Stimulated activated CD8-positive, alpha-beta memory T cell treated with anti-CD3 and anti-CD28 coated beads, Interleukin-12 subunit alpha, Interleukin-12 subunit beta, amount 100 ng/mL, for 4 hours (primary cell): Measurements from ENCODE around the gene PMCH.
"Not testable (repeated sequence)": the region's sequence is repeated elsewhere in the genome, so short reads cannot be mapped to it uniquely, and the experiment has no call there.

Experiments
- DNase-seq: peaks from one replicate; pipeline ENCODE4 v3.0.0-alpha.2; 2020; ENCODE audit warnings: low read depth

PMCH gene

GRCh38 chr12:102197789-102198188, at the start of gene PMCH:
Gene PMCH (minus strand): TSS chr12:102197833. CDS start chr12:102197770, 63 bp downstream.
- no peak for DNase-seq

DNA sequence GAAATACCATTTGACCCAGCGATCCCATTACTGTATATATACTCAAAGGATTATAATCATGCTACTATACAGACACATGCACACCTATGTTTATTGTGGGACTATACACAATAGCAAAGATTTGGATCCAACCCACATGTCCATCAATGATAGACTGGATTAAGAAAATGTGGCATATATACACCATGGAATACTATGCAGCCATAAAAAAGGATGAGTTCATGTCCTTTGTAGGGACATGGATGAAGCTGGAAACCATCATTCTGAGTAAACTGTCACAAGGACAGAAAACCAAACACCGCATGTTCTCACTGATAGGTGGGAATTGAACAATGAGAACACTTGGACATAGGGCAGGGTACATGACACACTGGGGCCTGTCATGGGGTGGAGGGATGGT, 43.2 kb upstream of the PMCH start:
- not testable (repeated sequence) for DNase-seq

GRCh38 chr12:102234599-102234998, 37.0 kb upstream of the PMCH start:
- DNase-seq: no peak

DNA sequence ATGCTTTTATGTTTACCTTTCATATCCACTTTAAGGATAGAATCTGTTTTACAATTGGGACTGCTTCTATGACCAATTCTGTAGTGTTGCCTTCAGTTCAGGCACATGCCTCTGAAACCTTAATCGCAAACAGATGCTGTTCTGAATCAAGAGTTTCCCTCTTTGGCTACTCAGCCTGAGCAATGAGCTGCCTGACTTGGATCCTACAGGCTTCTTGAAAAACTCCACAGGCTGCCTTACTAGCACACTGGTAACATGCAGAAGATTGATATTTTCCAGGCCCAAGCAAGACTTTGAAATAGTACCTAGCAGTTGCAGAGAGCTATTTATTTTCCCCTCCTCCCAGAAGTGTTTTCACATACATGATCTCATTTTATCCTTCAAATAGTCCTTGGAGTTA, 34.8 kb upstream of the PMCH start:
- no peak for DNase-seq

DNA sequence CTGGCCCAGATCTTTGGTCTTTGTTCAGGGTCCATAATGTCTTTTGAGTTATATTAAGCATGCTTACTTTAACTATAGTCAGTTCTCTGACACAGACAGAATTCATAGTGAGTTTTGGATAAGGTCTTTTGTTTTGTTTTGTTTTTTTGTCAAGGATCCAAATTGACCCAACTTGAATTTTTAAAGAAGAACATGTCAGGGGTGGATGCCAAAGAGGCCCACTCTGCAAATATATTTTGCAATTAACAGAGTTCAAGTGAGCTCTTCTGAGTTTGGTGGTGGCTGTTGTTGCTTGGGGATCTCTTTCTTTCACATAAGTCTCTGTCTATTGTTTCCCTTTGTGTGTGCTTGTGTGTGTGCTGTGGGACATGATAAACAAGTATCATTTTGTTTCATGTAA, 34.4 kb upstream of the PMCH start:
- DNase-seq: no peak

- no peak for DNase-seq
Measured at GRCh38 chr12:102227954-102228353, 30.3 kb upstream of the PMCH start.

DNA sequence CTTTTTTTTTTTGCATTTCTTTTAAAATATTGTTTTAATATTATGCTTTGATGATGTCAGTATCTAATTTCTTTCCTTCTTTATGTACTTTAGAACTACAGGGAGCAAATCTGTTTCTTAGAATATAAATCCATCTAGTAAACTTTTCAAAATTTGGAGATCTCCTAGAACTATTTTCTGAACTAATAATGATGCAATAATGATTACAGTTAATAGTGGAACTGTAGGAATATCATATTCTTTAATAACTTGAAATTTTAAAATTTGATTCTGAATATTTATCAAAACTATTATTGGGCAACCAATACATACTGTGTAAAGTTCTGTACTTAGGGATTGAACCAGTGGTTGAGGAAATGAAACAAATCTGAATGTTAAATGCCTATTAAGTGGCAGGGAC, 23.1 kb upstream of the PMCH start:
- DNase-seq: no peak

- DNase-seq: no peak
Measured at GRCh38 chr12:102215992-102216691, 18.5 kb upstream of the PMCH start.

DNA sequence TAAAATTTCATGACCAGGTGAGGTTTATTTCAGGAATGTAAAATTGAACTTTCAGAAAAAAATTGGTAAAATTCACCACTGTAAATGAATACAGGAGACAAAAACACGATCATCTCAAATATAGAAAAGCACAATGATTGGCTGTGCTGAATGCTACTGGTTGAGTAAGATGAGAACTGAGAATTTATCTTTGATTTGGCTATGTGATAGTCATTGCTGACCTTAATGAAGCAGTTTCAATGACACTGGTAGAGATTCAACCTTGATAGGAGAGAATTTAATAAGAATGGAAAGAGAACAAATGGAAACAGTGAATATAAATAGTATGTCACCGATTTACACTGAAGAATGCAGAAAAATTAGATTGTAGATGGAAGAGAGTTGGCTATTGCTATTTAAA, 6.4 kb upstream of the PMCH start:
- DNase-seq: no peak

DNA sequence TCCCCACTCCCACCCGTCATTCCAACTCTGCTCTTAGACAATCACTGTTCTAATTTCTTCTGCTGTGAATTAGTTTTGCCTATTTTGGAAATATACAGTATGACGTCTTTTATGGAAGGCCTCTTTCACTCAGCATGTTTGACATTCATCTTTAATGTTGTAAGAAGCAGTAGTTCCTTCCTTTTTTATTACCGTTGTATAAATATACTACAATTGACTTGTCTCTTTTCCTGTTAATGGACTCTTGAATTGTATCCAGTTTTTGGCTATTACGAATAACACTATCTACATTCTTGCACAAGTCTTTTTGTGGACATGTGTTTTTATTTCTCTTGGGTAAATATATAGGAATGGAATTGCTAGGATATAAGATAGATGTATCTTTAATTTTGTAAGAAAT, 4.9 kb upstream of the PMCH start:
- DNase-seq: no peak

GRCh38 chr12:102201436-102202061, 3.9 kb upstream of the PMCH start:
- no peak for DNase-seq

GRCh38 chr12:102195826-102196225, 1.8 kb downstream of the PMCH start:
- DNase-seq: no peak

GRCh38 chr12:102182635-102183034, 15.0 kb downstream of the PMCH start:
- no peak for DNase-seq

DNA sequence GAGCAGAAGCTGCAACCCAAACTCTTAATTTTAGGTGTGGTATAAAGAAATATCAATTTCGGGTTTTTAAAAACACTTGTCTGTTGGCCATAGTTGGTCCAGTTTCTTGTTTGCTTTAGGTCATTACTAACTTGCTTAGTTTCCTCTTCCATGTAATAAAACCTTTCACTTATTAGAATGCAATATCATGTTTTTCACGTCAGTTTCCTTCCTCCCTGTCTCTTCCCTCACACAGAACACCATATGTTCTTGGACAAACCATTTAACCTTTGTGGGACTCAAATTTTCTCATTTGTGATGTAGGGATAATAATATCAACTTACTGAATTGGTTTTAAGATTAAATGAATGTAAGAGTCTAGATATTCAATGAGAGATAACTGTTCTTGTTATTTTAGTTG, 22.9 kb downstream of the PMCH start:
- DNase-seq: no peak

- no peak for DNase-seq
Measured at GRCh38 chr12:102174117-102174516, 23.5 kb downstream of the PMCH start.

DNA sequence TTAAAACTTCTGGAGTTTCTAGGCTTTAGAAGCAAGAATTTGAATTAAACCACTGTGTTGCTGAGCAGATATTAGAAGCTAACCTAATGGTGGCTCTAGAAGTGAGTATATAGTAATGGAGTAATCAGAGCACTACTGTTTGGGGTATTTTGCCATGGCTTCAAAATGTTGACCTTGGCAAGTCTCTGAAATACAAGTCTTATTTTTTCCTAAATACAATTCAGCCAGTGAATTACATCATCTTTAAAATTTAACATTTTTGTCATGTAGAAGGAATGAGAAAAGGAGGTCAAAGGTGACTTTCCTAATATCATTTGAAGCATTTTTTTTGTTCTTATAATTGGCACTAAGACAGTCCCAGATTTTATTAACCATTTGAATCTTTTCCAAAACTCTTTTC, 25.2 kb downstream of the PMCH start:
- no peak for DNase-seq

DNA sequence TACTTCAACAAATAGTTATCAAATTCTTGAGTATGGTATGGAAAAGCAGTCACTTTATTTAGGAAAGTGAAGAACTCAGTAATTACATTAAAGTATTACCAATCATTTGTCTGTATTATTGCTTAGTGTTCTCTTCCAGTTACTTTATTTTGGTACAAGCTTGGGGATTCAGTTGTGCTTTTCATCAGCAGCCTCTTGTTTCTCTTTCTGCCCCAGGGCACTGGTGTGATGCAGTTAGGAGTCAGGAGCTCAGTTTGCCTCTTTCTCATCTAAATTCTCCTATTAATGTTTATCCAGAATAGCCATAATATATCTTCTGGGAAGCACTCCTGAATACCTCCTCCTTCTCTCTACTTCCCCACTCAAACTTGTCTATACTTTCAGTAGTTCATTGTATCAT, 25.7 kb downstream of the PMCH start:
- no peak for DNase-seq

DNA sequence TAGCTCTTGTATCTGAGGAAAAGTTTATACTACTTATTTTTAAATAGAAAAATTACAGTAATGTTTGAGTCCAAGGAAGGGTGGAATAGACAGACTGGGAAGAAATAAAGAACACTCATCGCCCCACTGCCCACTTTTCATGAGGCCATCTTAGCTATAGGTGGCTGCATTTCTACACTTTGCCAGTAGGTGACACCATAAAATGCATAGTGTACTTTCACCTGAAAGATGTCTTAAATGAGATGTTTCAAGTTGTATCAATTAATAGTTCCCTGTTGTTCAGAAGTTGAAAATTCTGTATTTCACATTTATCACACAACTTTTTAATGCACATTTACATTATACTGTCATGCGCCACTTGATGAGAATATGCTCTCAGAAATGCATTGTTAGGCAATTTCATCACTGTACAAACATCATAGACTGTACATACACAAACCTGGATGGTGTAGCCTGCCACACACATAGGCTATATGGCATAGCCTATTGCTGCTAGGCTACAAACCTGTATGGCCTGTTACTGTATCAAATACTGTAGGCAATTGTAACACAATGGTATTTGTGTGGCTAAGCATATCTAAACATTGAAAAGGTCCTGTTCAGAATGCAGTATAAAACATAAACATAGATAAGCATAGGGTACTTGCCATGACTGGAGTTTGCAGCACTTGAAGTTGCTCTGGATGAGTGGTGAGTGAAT, 27.6 kb downstream of the PMCH start:
- DNase-seq: no peak

- DNase-seq: no peak
Measured at GRCh38 chr12:102167821-102168604, 29.6 kb downstream of the PMCH start.

DNA sequence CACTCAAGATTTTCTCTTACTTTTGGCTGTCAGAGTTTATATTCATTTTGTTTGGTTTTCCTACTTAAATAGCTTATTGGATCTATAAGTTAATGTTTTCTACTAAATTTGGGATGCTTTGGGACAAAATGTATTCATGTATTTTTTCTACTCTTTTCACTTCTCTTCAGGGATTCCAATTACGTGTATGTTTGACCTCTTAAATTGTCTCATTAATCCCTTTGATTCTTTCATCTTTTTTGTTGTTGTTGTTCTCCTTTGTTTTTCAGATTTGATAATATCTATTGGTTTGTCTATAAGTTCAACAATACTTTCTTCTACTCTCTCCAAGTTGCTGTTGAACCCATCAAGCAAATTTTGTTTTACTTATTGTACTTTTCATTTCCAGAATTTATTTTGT, 34.2 kb downstream of the PMCH start:
- no peak for DNase-seq

- DNase-seq: not testable (repeated sequence)
Measured at GRCh38 chr12:102155206-102155605, 42.4 kb downstream of the PMCH start.

- DNase-seq: not testable (repeated sequence)
Measured at GRCh38 chr12:102147062-102147587, 50.5 kb downstream of the PMCH start.
